Measurements from ENCODE around the gene PIP5K1B. TPM values are rescaled to one million over a fixed set of nuclear protein-coding genes. Genes with fewer than 3 reads are reported as not detected.

Gene PIP5K1B
- total RNA-seq, 1 experiment from 2014 or later, result 2.5 TPM

GRCh38 chr9:69003051-69003450 lies 298.0 kb downstream of the PIP5K1B start:
- Histone ChIP-seq H2AFZ (ENCODE audit: low read length) (no peak overlapping the region), H3K9ac (ENCODE audit: extremely low read depth, insufficient read length, low read length) (no peak overlapping the region), H3K79me1 (ENCODE audit: insufficient read depth, low read depth, low read length, poor library complexity, severe bottlenecking) (no peaks in the 10 kb centered on the region), H2BK15ac (ENCODE audit: low read depth, low read length) (no peak overlapping the region), H3K27ac (ENCODE audit: insufficient read length, low read depth, low read length) (no peak overlapping the region), H2BK12ac (ENCODE audit: insufficient read length, low read depth, low read length) (no peak overlapping the region), H3K4me2 (ENCODE audit: insufficient read depth, insufficient read length, low read length) (no peak overlapping the region), H4K20me1 (ENCODE audit: control insufficient read depth, insufficient read depth, insufficient read length) (no peaks in the 10 kb centered on the region), H3K14ac (ENCODE audit: insufficient read depth, low read length) (no peak overlapping the region), H2BK5ac (ENCODE audit: insufficient read length, low read length) (no peak overlapping the region), H2BK120ac (ENCODE audit: low read depth, low read length, poor library complexity, severe bottlenecking) (no peak overlapping the region), H4K91ac (ENCODE audit: insufficient read length, low read depth, low read length) (no peak overlapping the region), H3K56ac (ENCODE audit: insufficient read length, low read depth, low read length) (no peak overlapping the region), H2AK5ac (ENCODE audit: insufficient read length, low read length) (no peak overlapping the region), H4K8ac (replicated peaks; ENCODE audit: insufficient read length, low read depth, low read length) (no peak overlapping the region), H3K79me2 (ENCODE audit: insufficient read depth, low read length) (no peaks in the 10 kb centered on the region), H3K4me1 (ENCODE audit: insufficient read depth, low read length) (no peaks in the 10 kb centered on the region), H3K18ac (ENCODE audit: insufficient read length, low read depth, low read length) (no peak overlapping the region), H4K5ac (ENCODE audit: insufficient read length, low read depth, low read length) (no peak overlapping the region), H2BK20ac (ENCODE audit: low read depth, low read length, poor library complexity, severe bottlenecking) (no peak overlapping the region), H3K23me2 (ENCODE audit: insufficient read length, low read depth, low read length, poor library complexity, severe bottlenecking) (no peaks in the 10 kb centered on the region), H3K9me3 (ENCODE audit: control insufficient read depth, low read depth, low read length) (no peaks in the 10 kb centered on the region), H3T11ph (ENCODE audit: low read length) (no peak overlapping the region), H3K27me3 (ENCODE audit: insufficient read depth, low read length) (no peaks in the 10 kb centered on the region), H3K23ac (ENCODE audit: insufficient read length, low read depth, low read length) (no peak overlapping the region), H3K4ac (ENCODE audit: low read depth, low read length) (no peak overlapping the region)
- Mint-ChIP-seq H3K4me1 (peaks cover 9 to 17% of the 10 kb centered on the region in 2 experiments), H3K36me3 (ENCODE audit: insufficient read depth in 1 of 3, low read depth in 3 of 3) (no peaks in the 10 kb centered on the region), H3K27ac (no peak overlapping the region), H3K4me3 (no peak overlapping the region), H3K9me3 (no peaks in the 10 kb centered on the region), H3K27me3 (ENCODE audit: low read depth) (no peaks in the 10 kb centered on the region)
- no peak for DNase-seq
- WGBS (ENCODE audit: extremely low coverage, insufficient read length, low lambda C conversion rate), result no CpG with 5 or more reads among the region's 8 CpGs
- no peak for TF ChIP-seq CTCF (conservative IDR thresholded peaks at IDR 0.05)
